NCI-H2227 (cell line): ENCODE results near the gene APRT.

ENCODE experiments used
- DNase-seq: peaks from one replicate; lab custom pipeline; 2025; ENCODE audit not compliant: unreplicated experiment; lab: John Stamatoyannopoulos, UW

The APRT gene, protein sequence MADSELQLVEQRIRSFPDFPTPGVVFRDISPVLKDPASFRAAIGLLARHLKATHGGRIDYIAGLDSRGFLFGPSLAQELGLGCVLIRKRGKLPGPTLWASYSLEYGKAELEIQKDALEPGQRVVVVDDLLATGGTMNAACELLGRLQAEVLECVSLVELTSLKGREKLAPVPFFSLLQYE

DNA sequence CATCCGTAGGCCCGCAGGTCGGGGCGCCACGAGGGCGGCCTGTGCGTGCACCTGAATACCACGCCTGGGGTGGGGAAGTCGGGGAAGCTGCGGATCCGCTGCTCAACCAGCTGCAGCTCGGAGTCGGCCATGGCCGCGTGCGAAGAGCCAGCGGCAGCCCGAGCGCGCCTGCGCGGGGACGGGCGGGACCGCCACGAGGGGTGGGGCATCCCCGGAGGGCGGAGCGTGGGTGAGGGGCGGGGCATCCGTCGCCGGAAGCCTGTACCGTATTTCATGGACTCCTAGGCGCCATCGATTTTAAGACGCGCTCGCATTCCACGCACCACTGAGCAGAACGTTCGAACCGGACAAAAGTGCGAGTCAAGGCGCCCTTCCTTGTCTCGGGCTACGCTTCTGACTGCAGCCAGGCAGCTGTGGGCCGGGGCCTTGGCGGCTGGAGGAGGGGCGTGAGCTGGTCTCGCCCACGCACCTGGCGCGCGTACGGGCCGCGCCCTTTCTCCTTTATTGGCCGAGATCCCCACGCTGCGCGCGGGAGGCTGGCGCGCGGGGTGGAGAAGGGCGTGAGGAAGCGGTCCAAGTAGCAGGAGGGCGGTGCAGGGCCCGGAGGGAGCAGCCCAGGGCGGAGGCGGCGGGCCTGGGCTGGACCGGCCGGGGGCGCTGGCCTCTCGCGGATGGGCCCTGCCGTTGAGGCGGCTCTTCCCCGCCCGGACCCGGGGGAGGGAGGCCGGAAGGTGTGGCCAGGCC, at the start of gene APRT:
APRT (minus strand) TSS at position 160 of the 744 bp plus-strand sequence; CDS start at position 131, 29 bp downstream.
- DNase-seq = peak; percentile 91

DNA sequence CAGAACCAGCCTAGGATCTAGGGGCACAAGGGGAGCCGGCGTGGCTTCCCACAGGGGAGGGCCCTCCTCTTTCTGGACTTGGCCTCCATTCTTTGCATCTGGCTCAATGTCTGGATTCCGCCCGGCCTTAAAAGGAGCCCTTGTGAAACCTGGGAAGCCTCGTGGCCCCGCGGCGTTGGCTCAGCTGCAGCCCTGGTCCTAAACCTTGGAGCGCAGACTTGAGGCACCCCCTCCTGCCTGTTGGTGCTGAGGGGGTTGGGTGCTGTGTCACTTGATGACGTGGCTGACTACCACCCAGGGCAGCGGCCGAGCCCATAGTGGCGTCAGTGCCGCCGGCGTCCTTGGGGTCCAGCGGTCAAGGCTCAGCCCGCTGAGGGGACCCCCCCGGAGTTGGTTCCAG, 49.6 kb upstream of the APRT start:
- no peak for DNase-seq

DNA sequence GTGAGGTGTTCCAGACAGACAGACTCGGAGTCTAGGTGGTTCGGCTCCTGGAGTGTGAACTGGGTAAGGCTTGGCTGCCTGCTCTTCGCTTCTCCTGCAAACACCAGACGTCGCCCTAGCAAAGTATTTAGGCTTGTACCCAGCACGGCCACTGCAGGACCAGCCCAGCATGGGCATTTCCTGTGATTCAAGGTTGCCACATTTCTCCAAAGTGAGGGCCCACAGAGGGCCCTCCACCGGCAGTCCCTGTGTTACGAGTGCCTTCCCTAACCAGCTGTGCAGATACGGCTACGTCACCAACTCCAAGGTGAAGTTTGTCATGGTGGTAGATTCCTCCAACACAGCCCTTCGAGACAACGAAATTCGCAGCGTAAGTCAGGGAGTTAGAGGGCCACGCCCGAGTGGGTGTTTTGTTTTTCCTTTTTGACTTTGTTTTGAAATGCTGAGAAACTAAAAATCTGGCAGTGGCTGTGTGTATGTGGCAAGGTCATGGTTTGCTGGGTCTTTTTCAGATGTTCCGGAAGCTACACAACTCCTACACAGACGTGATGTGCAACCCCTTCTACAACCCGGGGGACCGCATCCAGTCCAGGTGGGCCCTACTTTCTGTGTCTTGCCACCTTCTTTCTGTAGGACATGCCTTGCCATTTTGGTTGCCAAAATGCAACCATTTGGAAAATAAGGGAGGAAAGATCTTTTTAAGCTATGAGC, 47.8 kb upstream of the APRT start:
- DNase-seq = no peak

DNA sequence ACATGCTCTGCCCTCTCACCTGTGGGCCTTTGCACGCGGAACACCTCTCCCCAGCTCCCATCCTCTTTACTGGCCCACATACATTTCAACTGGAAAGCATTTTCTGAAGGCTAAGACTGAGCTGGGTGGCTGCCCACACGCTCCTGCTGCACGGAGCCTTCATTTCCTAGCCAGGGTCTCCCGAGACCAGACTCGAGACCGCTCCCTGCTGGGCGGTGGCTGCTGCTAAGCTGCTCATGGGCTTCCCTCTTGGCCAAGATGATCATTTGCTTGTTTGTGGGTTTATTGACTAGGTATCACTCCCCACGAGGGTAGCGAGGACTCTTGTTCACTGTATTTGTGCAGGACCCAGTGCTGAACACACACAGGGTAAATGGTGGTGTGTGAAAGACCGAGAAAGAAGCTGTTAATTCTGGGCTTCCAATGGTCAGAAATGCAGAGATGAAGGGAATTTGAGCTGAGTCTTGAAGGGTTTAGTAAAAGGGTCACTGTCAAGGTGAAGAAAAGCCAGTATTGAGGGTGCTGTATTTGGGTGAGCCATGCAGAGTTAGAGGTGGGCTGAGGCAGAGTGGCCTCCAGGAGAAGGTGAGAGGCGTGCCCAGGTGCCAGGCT, 46.1 kb upstream of the APRT start:
- peak; percentile 65 for DNase-seq

DNA sequence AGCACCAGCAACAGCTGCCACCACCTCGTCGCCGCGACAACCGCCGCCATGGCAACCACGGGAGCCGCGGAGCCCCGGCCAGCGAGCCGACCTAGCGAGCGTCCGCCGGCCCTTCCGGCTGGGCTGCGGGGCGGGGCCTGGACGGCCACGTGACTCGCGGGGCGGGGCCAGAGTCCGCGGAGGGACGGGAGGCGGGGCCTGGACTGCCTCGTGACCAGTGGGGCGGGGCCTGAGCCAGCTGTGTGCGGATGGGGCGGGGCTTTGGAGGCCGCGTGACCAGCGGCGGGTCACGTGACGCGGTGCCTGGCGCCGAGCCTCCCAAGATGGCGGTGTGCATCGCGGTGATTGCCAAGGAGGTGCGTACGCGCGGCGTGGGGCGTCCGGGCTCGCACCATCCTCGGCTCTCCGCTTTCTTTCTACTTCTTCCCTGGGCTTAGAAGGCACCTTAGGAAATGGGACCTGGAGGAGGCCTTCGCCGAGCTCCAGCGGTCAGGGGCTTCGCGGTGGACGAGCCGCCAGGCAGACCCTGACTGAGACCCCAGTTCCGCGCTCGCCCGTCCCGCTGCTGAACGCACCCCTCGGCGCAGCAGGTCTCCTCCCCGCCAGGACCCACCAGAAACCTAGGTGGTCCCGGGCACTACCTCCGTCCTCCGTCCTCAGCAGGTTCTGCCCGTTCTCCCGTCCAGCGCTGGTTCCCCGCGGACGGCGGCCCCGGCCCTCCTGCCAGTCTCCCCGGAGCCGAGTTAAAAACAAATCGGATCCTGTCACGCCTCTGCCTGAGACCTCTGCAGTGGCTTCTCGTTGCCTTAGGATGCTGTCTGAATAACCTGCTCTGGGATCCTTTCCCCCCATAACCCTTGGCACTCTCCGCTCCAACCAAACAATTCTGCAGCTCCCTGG, 45.4 kb upstream of the APRT start, which contains the start of the genes GALNS and TRAPPC2L:
GALNS (minus strand) TSS at position 120 of the 900 bp plus-strand sequence; CDS start at position 50, 70 bp downstream.
TRAPPC2L (plus strand) TSS at position 300 of the 900 bp plus-strand sequence; CDS start at position 324, 24 bp downstream.
- DNase-seq = peak; percentile 96

DNA sequence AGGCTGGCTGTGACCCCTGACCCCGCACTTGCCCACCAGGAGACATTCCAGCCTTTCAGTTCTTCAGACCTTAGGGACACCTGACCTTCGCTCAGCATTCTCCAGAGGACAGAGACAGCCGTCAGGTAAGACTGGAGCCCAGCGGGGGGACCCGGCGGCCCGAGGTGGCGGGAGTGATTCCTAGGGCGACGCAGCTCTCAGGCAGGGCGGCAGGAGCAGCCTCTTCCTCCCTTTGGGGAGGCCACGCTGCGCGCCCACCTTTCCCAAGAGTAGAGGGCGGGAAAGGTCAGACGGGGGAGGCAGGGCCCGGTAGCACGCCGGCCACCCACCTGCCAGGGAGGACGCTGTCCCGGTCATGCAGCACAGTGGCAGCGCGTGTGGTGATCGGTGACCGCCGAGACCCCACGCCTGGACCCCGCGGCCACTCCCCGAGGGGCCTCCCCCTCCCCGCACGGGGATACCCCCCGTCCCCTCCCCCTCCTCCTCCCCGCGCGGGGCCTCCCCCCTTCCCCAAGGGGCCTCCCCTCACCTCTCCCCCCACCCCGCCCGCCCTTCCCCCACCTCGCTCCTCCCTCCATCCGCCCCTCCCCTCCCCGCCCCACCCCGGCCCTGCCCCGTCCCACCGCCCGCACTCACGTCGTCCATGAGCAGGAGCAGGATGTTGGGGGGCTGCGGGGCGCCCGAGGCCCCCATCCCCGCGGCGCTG, 44.5 kb upstream of the APRT start:
- DNase-seq = peak; percentile 37

DNA sequence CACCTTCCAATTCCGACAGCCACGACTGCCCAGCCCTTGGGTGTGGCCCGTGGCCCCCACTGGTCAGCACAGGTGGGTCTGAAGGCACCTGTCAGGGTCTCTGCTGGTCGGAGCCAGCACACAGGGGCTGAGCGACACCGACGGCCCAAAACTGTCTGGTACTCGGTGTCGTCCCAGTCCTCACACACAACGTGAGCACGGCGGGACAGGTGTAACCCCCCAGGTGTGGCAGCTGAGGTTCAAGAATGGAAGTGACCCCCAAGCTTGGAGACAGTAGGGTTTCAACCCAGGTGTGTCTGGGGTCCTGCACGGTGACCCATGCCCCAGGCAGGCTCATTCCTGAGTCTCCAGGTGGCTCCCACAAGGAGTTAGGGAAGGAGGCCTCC, 44.0 kb upstream of the APRT start:
- DNase-seq = no peak

DNA sequence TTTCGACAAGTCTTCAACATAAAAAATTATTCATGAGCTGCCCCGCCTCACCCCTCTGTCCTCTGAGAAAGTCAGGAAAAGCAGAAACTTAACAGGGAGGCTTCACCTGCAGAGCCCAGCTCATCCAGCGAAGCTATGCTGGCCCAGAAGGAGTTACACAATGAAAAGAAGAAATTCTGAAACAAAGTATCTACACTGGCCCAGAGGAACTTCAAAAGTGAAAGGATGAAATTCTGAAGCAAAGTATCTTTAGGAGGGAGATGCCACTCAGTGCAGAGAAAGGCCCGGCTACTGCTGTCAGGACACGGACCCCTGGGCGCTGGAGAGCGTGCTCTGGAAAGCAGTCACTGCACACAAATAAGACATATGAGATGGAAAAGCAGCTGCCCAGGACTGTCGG, 43.4 kb upstream of the APRT start:
- DNase-seq = no peak

DNA sequence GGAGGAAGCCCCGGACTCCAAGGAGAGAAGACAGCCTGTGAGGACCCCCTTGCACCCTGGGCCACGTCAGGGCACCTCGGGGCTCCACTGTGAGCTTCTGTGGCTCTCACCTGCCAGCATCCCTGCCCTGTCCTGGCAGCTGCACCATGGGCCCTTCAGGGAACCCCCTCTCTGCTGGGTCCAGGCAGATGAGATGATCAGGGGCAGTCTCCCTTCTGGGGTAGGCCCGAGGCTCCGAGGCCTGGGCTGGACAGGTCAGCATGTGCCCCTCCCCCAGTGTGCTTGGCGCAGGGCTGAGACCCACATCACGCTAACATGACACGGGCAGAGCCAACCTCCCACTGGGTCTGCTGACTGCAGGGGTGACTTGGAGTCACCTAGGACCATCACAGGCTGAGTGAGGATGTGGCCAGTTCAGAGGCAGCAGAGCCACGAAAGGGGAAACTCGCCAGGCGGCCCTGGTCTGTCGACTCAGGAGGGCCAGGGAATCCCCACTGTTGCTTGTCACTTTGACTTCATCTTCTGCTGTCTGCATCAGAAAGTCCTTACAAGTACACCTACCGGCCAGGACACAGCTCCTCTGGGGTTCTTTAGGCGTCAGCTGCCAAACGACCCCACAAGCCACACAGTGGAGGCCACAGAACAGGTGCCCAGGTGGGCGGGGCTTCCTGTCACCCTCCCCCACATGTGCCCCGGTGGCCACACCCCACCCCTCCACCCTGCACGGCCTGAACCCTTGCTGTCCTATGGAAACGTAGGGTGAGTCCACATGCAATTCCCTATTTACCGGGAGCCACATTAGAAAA, 42.8 kb upstream of the APRT start:
- DNase-seq = no peak

DNA sequence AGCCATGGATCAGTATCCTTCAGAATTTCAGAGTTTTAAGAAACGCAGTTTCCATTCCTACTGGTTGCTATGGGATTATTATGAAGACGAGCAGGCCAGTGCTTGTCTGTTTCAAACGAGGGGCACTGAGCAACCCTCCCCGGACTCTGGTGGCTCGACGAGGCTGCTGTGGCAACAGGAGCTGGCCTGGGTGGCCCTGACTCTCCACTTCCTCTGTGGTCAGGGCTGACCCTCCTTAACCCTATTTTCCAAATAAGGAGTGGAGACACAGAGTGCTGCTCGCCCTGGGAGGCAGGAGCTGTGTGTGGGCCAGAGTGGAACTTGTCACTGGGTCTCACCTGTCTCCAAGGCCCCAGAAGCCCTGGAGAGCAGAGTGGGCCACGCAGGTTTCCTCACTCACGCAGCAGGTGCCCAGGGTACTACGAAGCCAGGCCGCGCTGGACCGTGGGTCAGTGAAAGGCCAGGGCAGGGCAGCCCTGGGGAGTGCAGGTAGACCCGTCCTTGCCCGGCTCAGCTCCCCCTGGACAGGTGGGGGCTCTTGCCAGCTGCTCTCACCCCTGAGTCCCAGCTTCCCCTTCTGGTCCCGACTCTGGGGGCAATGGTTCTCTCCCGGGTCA, 41.7 kb upstream of the APRT start:
- no peak for DNase-seq

DNA sequence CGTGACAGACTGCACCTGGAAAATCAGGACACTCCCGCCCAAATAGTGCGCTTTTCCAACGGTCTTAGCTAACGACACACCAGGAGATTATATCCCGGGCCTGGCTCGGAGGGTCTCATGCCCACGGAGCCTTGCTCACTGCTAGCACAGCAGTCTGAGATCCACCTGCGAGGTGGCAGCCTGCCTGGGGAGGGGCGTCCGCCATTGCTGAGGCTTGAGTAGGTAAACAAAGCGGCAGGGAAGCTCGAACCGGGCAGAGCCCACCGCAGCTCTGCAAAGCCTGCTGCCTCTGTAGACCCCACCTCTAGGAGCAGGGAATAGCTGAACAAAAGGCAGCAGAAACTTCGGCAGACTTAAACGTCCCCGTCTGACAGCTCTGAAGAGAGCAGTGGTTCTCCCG, 39.9 kb upstream of the APRT start:
- DNase-seq = no peak

DNA sequence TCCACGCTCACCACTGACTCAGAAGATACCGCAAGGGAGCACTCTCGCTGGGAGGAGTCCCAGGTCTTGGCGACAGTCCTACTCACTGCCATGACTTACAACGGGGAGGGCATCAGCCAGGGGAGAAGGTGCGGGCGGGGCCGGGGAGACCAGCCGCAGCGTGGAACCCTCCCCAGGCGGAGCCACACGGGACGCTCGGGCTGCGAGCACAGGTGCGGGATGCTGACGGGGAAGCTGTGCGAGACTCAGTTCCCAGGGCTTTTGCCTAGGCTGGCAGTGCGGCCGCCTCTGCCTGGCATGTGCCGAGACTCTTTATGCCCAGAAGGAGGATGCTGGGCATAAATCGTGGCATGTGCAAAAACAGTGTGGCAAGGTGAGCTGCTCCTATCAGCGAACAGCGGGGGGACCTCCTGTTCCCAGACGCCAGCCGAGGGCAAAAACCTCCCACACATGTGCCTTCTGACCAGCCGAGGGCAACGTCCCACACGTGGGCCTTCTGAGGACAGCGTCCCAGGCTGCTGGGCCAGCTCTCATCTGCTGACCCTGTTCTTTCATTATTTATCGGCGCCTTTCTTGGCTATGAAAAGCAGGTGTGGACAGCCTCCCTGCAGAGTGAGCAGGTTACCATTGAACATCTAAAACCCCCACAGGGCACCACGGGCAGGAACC, 38.9 kb upstream of the APRT start:
- no peak for DNase-seq

DNA sequence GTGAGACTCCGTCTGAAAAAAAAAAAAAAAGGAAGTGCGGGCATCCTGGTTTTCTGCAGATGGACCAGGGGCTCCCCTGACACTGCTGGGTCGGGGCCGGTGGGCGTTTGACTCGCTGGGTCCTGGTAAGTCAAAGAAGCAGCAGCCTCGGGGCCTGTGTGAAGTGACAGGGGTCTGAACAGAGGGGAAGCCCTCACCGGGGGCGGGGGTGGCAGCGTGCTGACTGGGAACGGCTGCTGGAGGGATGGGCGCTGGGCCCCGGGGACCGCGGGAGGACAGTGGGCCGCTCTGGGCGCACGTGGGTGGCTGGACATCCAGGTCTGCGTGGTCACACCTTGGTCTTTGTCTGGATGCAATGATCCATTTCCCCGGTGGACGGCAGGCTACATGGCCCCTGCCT, 36.8 kb upstream of the APRT start:
- DNase-seq = no peak

DNA sequence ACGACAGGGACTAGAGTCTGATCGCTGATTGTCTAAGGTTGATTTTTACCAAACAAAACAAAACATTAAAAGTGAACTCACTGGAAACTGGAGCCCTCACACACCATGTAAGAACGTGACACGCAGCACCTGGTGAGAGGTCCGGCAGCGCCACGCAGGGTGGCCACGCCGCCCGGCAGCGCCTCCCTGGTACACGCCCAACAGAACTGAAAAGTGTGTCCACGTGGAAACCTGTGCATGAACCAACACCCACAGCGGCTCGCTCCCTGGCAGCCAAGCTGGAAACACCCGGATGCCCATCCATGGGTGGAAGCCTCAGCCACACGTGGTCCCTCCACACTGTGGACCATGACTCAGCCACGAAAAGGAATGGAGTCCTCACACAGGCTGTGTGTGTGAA, 35.9 kb upstream of the APRT start:
- no peak for DNase-seq

DNA sequence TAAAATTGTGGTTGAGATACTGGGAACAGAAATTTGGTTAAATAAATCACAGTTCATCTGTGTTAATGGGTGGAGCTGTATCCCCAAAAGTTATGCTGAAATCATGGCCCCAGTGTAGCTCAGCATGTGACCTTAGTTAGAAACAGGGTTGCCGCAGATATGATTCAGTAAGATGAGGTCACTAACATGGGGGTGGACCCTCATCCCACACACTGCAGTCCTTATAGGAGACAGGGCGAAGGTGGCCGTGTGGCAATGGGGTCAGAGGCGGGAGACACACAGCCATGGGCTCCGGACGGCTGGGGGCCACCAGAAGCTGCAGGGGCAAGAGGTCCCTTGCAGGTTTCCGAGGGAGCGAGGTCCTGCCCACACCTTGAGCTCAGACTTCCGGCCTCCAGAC, 34.4 kb upstream of the APRT start:
- DNase-seq = no peak

DNA sequence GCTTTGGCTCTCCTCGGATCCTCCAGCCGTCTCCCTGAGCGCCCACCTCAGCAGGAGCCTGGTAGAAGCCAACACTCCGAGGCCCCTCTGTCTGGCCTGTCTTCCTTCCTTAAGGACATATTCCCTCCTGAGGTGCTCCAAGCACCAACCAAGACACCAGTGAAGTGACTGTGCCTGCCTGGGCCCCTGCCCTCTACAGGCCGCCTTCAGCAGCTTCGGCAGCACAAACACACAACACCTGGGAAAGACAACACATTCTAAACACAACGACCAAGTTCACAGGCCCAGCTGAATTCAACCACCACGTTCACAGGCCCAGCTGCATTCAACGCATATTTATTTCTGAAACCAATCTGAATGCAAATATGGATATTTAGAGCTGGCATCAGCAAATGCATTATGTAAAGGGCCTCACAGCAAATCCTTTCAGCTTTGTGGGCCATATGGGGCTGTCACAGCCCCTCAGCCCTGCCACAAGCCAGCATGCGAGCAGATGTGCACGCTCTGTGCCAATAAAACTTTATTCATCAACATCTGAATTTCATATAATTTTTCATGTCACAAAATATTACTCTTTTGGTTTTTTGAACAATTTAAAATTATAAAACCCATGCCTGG, 32.8 kb upstream of the APRT start:
- DNase-seq = no peak

DNA sequence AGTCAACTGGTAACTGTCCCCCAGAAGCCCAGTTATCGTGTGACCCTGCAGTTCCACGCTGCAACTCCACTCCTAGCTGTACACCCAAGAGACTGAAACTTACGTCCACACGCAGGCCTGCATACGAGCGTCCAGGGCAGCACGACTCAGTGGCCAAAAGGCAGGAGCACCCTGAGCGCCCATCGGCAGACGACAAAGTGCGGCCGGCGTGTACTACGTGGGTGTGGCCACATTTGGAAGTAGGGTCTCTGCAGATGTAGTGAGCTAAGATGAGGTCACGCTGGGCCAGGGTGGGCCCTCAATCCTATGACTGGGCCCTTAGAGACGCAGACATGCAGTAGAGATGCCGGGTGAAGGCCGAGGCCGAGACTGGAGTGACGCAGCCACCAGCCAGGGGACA, 31.5 kb upstream of the APRT start:
- no peak for DNase-seq

DNA sequence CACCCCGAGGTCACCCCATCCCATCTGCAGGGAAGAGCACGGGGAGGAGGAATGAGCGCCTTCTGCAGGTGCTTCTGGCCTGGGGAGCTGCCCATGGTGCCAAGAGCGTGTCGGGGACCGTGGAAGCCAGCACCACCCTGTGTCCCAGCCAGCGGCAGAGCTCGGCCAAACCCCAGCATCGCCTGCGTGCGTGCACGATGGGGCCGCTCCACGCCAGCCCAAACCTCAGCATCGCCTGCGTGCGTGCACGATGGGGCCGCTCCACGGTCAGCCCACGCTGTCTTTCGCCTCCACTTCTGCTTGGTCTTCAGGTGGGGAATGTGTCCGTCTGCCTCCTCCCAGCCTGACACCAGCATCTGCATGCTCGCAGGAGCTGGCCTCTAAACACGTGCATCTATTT, 31.1 kb upstream of the APRT start:
- DNase-seq = no peak
